T-helper 9 cell (primary cell): ENCODE measurements around the gene IFNL2.

ENCODE experiments used
- DNase-seq: peaks from one replicate; pipeline ENCODE4 v3.0.0-alpha.2; 2020

The IFNL2 gene

DNA sequence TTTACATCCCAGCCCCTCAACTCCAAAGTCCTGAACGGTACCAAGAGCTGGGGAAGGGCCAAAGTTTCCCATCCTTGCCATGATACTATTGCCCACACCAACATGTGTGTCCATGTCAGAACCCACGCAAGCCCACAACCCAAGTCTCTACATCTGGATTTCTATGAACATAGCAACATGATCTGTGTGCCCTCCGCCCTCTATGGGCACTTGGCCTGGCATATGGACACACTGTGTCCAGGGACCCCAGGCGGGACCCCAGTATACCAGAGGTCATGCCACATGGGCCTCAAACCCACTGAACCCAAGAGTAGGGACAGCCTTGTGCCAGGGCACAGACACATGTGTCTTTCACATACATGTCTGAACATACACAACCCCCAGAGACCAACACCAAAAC is 50.5 kb downstream of the IFNL2 start:
- no peak for DNase-seq

DNA sequence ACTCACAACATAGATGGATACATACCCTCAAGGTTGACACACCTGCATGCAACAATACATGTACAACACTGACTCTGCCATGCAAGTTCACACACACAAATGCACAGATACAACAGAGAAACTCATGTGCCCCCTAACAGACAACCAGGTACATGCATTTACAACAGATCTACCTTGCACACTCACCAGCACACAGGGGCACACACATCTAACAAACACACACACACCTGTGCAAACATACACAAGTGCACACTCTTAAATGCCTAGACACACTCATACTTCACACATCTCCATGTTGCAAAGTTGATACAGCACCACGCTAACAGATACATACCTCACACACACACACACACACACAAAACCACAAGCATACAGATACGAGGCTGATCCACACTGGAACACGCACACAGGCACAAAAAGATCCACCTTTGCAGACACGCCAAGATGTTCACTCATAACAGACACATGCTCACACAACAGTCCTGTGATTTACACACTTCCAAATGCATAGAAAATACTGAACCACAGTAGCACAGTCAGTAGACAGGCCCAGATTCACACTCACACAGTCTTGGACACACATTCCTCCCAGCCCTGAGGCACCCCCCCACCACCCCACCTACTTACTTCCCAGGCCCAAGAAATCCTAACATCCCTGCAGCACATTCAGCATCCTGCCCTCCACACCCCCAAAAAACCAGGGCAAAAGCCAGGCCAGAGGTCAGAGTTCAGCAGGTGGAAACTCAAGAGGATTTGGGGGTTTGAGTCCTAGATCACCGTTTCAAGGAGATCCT is 51.1 kb downstream of the IFNL2 start:
- DNase-seq = no peak
